OCI-LY7 (cell line): Measurements from ENCODE around the gene CXCR5. TPM values are rescaled to one million over a fixed set of nuclear protein-coding genes. Genes with fewer than 3 reads are reported as not detected.

Source experiments
- BruUV-seq: library from RNA; stranded (reverse); fragments of 400-500 nt; replicated peaks from 2 replicates; lab custom pipeline; 2021; lab: Mats Ljungman, UMichigan
- CTCF ChIA-PET: fragments of 300-600 bp; sonication (Branson Sonifier 250); formaldehyde crosslinking; loops from one replicate; lab custom pipeline; 2022; ENCODE audit warnings: antibody characterized with exemption; ENCODE audit not compliant: unreplicated experiment; lab: Charles Lee
- POLR2A ChIA-PET: fragments of 300-600 bp; sonication (Branson Sonifier 250); formaldehyde crosslinking; loops from one replicate; lab custom pipeline; 2022; ENCODE audit warnings: antibody characterized with exemption; lab: Charles Lee
- DNase-seq: peaks from one replicate; pipeline ENCODE4 v3.0.0-alpha.2; 2015; ENCODE audit warnings: low spot score
- H2AFZ ChIP-seq: fragments of 200-600 bp; sonication (generic), shearing (Covaris generic); 2 replicates; pipeline ENCODE4 v1.6.1; 2014; ENCODE audit warnings: mild to moderate bottlenecking, antibody characterized with exemption, low read length, moderate library complexity
- H3K27ac ChIP-seq: fragments of 200-600 bp; sonication (generic); 2 replicates; pipeline ENCODE4 v1.5.1; 2014; ENCODE audit warnings: mixed run types, low read depth, mild to moderate bottlenecking, moderate library complexity, low read length, inconsistent platforms; ENCODE audit not compliant: poor library complexity, severe bottlenecking
- H3K36me3 ChIP-seq: fragments of 200-600 bp; sonication (generic); 2 replicates; pipeline ENCODE4 v1.6.1; 2014; ENCODE audit warnings: mild to moderate bottlenecking, antibody characterized with exemption, low read length, moderate library complexity, mixed read lengths; ENCODE audit not compliant: insufficient read depth
- H3K4me1 ChIP-seq: fragments of 200-600 bp; sonication (generic); 2 replicates; pipeline ENCODE4 v1.5.1; 2014; ENCODE audit warnings: mild to moderate bottlenecking, low read length; ENCODE audit not compliant: insufficient read depth, poor library complexity, severe bottlenecking
- H3K4me2 ChIP-seq: fragments of 200-600 bp; sonication (generic); 2 replicates; pipeline ENCODE4 v1.6.1; 2014; ENCODE audit warnings: mild to moderate bottlenecking, low read length
- H3K4me3 ChIP-seq: fragments of 200-600 bp; sonication (generic); 2 replicates; pipeline ENCODE4 v1.5.1; 2014; ENCODE audit warnings: mild to moderate bottlenecking, low read depth, low read length; ENCODE audit not compliant: poor library complexity, severe bottlenecking
- H3K79me2 ChIP-seq: fragments of 200-600 bp; sonication (generic); 2 replicates; pipeline ENCODE4 v1.6.1; 2016; ENCODE audit warnings: low read depth, mild to moderate bottlenecking, low read length, moderate library complexity, mixed read lengths; ENCODE audit not compliant: insufficient read depth
- H3K9me2 ChIP-seq: fragments of 200-600 bp; sonication (generic); 2 replicates; pipeline ENCODE4 v1.6.1; 2016; ENCODE audit warnings: mild to moderate bottlenecking, low read length, mixed read lengths; ENCODE audit not compliant: insufficient read depth
- H3K9me3 ChIP-seq: fragments of 200-600 bp; sonication (generic); 2 replicates; pipeline ENCODE4 v1.6.1; 2014; ENCODE audit warnings: mild to moderate bottlenecking, mixed run types, low read length, mixed read lengths
- H4K20me1 ChIP-seq: fragments of 200-600 bp; sonication (generic); 2 replicates; pipeline ENCODE4 v1.6.1; 2014; ENCODE audit warnings: mild to moderate bottlenecking, antibody characterized with exemption, low read length, moderate library complexity, mixed read lengths; ENCODE audit not compliant: insufficient read depth
- EZH2phosphoT487 ChIP-seq: fragments of 200-600 bp; sonication (generic); IDR thresholded peaks from 2 replicates; pipeline ENCODE4 v1.6.1; 2018; ENCODE audit warnings: low read depth, borderline replicate concordance, mild to moderate bottlenecking, mixed run types, antibody characterized with exemption, low read length, moderate library complexity, mixed read lengths
- intact Hi-C: fragments of 100-400 bp; cut with micrococcal nuclease; formaldehyde crosslinking; loops from one replicate; pipeline ENCODE4 v1.10.0; 2022; ENCODE audit not compliant: unreplicated experiment
- total RNA-seq, 2 experiments: library from RNA; depleted of rRNA in 1 of 2; stranded (reverse); fragments of >200 nt in 1 of 2; shearing (Covaris generic) in 1 of 2; gene quantifications; 2 replicates each; pipeline ENCODE4 v1.2.3, GENCODE V29; 2014 to 2022
- TF ChIP-seq, protein P1 (sequence below): fragments of 200-600 bp; sonication (generic); conservative IDR thresholded peaks from 2 replicates; pipeline ENCODE4 v1.5.1; 2014; ENCODE audit warnings: mild to moderate bottlenecking, antibody characterized with exemption, low read length, moderate library complexity, mixed read lengths

Gene CXCR5
- total RNA-seq, 2 experiments from 2014 or later, result 3.3 to 7.3 TPM

DNA sequence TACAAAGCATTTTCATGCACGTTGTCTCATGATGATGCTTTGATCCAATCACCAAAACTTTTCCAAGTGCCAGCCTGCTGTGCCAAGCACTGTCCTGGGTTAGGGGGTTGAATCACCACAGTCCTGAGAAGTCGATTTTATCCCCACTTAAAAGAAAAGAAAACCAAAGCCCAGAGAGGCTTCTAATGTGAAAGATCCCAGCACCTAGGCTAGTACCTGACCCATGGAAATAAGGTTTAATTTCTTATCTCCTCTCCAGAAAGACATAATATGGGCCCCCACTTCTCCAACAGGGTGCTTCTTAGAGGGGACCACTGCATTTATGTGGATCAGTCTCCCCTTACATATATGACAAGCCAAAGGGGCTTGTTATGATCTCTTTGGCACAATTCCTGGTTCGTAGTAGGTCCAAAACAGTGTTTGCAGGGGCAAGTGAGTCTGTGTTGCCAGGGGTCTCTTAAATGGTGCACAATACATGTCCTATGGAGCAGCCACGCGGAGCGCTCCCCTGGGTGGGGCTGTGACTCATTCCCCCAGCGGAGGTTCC is 43.9 kb downstream of the CXCR5 start:
- no peak for DNase-seq
- Histone ChIP-seq H3K4me3 (peak overlapping the region; percentile 71), H3K4me1 (peaks cover 50% of the 10 kb centered on the region), H3K36me3 (no peaks in the 10 kb centered on the region), H3K9me3 (no peaks in the 10 kb centered on the region), H4K20me1 (no peaks in the 10 kb centered on the region), H2AFZ (no peak overlapping the region), H3K9me2 (no peaks in the 10 kb centered on the region), H3K4me2 (peak overlapping the region; percentile 87), H3K27ac (no peak overlapping the region), H3K79me2 (peaks cover 22% of the 10 kb centered on the region; the same call in 1 of the 2 replicates)
- intact Hi-C loops, result loop anchor here (1.0 to 2.0 kb wide), 3 partner anchors 57 to 167 kb away; a partner anchor contains a TSS
- POLR2A ChIA-PET, result interaction anchor here (0.5 kb wide), 1 partner anchor 87 kb away, joined by 3 read pairs; no protein-coding TSS in a partner anchor
- no peak for TF ChIP-seq EZH2phosphoT487
- TF ChIP-seq, protein P1, sequence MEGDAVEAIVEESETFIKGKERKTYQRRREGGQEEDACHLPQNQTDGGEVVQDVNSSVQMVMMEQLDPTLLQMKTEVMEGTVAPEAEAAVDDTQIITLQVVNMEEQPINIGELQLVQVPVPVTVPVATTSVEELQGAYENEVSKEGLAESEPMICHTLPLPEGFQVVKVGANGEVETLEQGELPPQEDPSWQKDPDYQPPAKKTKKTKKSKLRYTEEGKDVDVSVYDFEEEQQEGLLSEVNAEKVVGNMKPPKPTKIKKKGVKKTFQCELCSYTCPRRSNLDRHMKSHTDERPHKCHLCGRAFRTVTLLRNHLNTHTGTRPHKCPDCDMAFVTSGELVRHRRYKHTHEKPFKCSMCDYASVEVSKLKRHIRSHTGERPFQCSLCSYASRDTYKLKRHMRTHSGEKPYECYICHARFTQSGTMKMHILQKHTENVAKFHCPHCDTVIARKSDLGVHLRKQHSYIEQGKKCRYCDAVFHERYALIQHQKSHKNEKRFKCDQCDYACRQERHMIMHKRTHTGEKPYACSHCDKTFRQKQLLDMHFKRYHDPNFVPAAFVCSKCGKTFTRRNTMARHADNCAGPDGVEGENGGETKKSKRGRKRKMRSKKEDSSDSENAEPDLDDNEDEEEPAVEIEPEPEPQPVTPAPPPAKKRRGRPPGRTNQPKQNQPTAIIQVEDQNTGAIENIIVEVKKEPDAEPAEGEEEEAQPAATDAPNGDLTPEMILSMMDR, result no peak
- BruUV-seq, result no TSS peak
- CTCF ChIA-PET, result interaction anchor here (1.0 to 1.2 kb wide), 2 partner anchors 13 to 15 kb away, joined by 3 to 4 read pairs; no protein-coding TSS in a partner anchor

- peak; percentile 91 for DNase-seq
- ChIA-PET POLR2A (interaction anchor here (0.5 to 2.3 kb wide), 2 partner anchors 14 to 88 kb away, joined by 3 to 13 read pairs; no protein-coding TSS in a partner anchor), CTCF (interaction anchor here (0.6 to 3.2 kb wide), 4 partner anchors 14 to 19 kb away, joined by 3 to 31 read pairs (median 4); no protein-coding TSS in a partner anchor)
- Histone ChIP-seq H3K36me3 (no peaks in the 10 kb centered on the region), H3K79me2 (peaks cover 19% of the 10 kb centered on the region; the same call in 1 of the 2 replicates), H3K4me3 (peak overlapping the region; percentile 71), H3K9me2 (no peaks in the 10 kb centered on the region), H3K9me3 (no peaks in the 10 kb centered on the region), H4K20me1 (no peaks in the 10 kb centered on the region), H2AFZ (peak overlapping the region; percentile 48; the same call in 1 of the 2 replicates), H3K27ac (peak overlapping the region; percentile 76), H3K4me1 (peaks cover 44% of the 10 kb centered on the region), H3K4me2 (peak overlapping the region; percentile 87)
- intact Hi-C loops, result loop anchor here (1.0 to 2.0 kb wide), 3 partner anchors 57 to 167 kb away; a partner anchor contains a TSS
- TF ChIP-seq EZH2phosphoT487, result no peak
- TF ChIP-seq, protein P1, result peak; percentile 96
- BruUV-seq, result no TSS peak
Observed at GRCh38 chr11:118928101-118928869, 44.6 kb downstream of the CXCR5 start.
